Tongue (tissue), 2 donors: ENCODE measurements around the gene S100A5. TPM values are rescaled to one million over a fixed set of nuclear protein-coding genes. Genes with fewer than 3 reads are reported as not detected.
"Not testable (repeated sequence)": the region's sequence is repeated elsewhere in the genome, so short reads cannot be mapped to it uniquely, and the experiment has no call there.

ENCODE experiments used
- DNase-seq: peaks from one replicate; pipeline ENCODE4 v3.0.0-alpha.2; 2015
- total RNA-seq: library from RNA; depleted of rRNA; stranded (reverse); fragments of >200 nt; gene quantifications from one replicate; pipeline ENCODE4 v1.2.3, GENCODE V29; 2014

Gene S100A5
- total RNA-seq, 1 donor from 2014 or later = not detected

GRCh38 chr1:153566414-153567371 lies 26.0 kb upstream of the S100A5 start:
- peak; percentile 97 for DNase-seq

GRCh38 chr1:153565529-153566374 lies 25.0 kb upstream of the S100A5 start, which contains the start of gene S100A2:
Gene S100A2, minus strand, starts transcription at chr1:153565844. Its CDS starts 1,967 bp downstream, at chr1:153563877.
- DNase-seq = peak; percentile 68

GRCh38 chr1:153563991-153564390 lies 23.3 kb upstream of the S100A5 start:
- no peak for DNase-seq

GRCh38 chr1:153563483-153563901 lies 22.8 kb upstream of the S100A5 start:
- no peak for DNase-seq

GRCh38 chr1:153562021-153562420 lies 21.3 kb upstream of the S100A5 start:
- not testable (repeated sequence) for DNase-seq

- no peak for DNase-seq
Observed at GRCh38 chr1:153561466-153561985, 20.8 kb upstream of the S100A5 start.

- no peak for DNase-seq
Observed at GRCh38 chr1:153560771-153561465, 20.2 kb upstream of the S100A5 start.

- DNase-seq = no peak
Observed at GRCh38 chr1:153560241-153560640, 19.5 kb upstream of the S100A5 start.

GRCh38 chr1:153557877-153558276 lies 17.1 kb upstream of the S100A5 start:
- no peak for DNase-seq

GRCh38 chr1:153556348-153556747 lies 15.6 kb upstream of the S100A5 start:
- no peak for DNase-seq

GRCh38 chr1:153553830-153554541 lies 13.3 kb upstream of the S100A5 start:
- peak; percentile 43 for DNase-seq

GRCh38 chr1:153553096-153553495 lies 12.4 kb upstream of the S100A5 start:
- no peak for DNase-seq

GRCh38 chr1:153552335-153552734 lies 11.6 kb upstream of the S100A5 start:
- no peak for DNase-seq

- no peak for DNase-seq
Observed at GRCh38 chr1:153550827-153551500, 10.2 kb upstream of the S100A5 start.

- no peak for DNase-seq
Observed at GRCh38 chr1:153550398-153550758, 9.6 kb upstream of the S100A5 start.

- DNase-seq = no peak
Observed at GRCh38 chr1:153549741-153550397, 9.1 kb upstream of the S100A5 start.

- DNase-seq = no peak
Observed at GRCh38 chr1:153548722-153549688, 8.3 kb upstream of the S100A5 start, which contains the start of gene S100A3. Gene S100A3, minus strand, starts transcription at chr1:153549258. Its CDS starts 773 bp downstream, at chr1:153548485.
